GM19193 (cell line): ENCODE data around the gene PRAC1.

Experiments used
- POLR2A ChIP-seq: IDR thresholded peaks from 4 replicates; pipeline ENCODE4 v1.6.1; 2011; ENCODE audit not compliant: insufficient read depth, insufficient read length; ENCODE audit errors: extremely low read depth

PRAC1 gene

DNA sequence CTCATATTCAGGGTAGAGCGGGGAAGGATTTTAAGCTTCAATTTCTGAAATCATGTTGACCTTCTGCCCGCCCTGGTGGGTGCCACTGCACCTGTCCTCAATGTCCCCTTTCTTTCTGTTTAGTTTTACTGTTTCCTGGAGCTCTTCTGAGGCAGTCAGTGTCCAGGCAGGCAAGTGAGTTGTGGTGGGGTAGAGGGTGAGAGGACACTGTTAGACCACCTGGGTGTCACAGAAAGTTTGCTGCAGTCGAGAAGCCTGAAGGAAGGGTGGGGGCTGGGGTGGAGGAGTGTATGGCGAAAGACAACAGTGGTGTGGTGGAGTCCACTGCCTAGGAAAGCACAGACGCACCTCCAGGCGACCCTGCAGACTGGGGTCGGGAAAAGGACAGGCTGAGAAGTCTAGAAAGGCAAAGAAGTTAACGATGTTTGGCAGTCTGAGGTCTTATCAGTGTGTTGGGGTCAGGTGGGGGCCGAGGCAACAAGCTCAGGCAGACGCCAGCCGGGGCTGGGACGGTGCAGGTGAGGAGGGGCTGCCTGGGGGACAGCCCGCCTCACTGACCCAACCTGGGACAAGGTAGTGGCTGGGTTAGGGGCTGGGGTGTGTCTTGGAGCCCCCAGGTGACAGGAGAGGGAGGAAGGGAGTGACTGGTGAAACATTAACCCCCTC lies 29.5 kb upstream of the PRAC1 start:
- TF ChIP-seq POLR2A = no peak

DNA sequence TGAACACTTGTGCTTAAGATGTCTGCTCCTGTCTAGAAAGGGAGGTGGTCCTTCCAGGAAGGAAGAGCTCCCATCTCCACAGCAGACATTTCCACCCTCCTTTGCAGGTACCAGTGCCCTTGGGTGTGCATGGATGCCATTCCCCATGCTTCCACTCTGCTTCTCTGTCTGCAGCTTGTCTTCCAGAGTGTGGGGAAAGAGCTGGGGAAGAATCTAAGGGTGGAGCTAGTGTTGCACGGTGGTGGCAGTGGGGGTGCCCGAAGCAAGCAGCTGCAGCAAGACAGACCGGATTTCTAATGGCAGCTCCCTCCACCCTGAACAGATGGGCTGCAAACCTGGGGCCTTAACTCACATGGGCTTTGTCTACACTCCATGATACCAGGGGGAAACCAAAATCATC lies 28.9 kb upstream of the PRAC1 start:
- TF ChIP-seq POLR2A = no peak

DNA sequence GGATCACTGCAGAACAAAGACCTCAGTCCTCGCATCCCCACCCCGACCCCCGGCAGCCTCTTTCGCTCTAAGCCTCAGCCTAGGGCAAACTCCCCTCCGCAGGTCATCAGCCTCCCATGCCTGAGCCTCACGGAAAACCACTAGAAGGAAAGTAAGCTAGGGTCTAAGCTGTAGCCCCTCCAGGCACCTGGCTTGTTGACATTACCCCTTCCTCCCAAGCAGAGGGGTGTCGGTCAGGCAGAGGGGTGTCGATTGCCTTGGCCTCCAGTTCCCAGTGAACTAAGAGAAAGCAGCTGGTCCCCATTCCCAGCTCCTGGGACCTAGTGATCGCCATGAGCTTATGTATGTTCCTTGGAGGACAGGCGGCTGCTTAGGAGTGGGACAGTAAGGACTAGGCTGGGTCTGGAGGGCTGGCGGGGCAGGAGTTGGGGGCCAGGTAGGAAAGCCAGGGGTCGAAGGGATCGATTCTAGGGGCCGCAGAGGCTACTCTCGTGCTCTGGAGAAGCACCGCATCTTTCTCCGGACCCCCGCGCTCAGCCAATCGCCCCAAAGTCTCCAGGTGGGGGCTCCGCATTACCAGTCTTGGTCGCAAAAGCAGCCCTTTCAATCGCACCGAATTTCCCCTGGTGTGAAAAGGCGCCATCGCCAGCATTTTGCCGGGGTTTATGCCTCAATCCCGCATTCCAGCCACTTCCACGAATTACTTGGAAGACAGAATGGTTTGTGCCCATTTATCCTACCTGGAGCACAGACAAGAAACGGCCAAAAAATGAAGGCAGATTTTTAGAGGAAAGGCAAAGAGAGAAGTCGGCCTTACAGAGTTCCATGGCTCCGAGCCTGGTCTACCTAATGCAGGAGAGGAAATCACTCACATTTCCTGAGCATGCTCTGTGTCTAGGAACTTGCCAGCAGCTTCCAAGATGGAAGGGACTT lies 27.6 kb upstream of the PRAC1 start:
- no peak for TF ChIP-seq POLR2A

DNA sequence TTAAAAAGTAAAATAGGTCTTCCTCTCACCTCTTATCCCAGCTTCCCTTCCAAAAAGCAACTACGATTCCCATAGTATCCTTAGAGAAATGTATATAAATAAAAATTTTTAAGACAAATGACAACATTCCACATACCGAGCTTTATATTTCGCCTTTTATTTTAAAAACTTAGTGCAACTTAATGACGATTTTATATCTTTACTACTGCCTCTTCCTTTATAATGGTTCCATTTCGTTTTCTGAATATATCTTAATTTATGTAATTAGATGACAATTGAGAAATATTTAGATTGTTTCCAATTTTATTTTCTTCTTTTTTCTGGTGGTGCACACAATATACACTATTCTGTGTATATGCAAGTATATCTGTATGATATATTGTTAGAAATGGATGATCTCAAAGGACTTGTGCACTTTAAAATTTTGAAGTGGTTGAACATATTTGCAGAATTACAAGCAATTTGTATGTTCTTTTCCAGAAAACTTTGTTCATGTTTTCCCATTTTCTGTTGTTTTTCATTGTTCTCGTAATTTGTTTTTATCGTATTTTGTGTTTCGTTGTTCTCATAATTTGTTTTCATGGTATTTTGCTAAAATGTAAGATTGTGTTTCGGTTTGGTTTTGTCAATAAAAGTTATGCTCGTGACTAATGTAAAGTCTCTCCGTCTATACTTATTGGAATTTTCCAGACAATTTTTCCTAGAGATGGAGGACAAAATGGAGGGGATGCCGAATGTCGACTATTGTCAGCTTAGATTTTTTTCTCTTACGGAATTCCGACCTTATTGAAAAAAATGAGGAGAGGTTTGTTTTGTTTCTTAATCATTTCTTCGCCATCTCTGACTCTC lies 26.6 kb upstream of the PRAC1 start:
- no peak for TF ChIP-seq POLR2A

DNA sequence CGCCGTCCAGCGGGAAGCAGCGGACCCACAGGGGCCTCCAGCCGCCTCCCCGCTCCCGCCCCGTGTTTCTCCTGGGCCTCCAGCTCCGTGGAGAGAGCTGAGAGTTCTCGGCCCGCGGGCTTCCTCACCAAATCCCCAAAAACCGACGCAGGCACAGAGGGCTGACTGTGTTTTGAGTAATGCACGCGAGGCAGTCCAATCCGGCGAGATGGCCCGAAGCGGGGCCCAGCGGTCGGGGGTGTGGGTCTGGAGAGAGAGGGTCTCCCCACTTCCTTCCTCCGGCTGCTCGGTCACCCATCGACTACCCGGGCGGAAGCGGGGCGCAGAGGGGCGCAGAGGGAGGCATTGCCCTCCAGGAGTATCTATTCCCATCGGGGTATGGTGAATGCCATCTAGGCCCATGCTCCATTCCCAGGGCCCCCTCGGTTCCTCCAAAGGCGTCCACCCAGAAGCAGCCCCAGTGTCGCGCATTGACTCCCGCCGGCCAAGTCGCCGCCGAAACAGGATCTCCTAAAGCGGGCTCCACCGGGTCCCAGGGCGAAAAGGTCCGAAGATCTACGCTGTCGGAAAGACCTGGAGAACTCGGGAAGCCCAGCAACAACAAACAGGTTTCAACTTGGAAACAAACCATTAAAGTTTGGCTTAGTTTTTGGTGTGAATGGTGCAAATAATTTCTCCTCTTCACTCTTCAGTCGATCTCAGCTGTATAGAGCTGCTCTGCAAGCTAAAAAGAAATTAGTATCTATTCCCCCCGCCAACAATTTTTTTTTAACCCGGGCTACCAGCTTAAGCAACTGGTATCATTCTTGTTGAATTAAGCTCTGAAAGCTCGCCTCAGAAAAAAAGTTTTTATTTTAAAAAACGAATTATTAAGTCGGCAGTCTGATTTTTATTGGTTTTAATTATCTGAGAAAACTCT lies 25.4 kb upstream of the PRAC1 start:
- no peak for TF ChIP-seq POLR2A

DNA sequence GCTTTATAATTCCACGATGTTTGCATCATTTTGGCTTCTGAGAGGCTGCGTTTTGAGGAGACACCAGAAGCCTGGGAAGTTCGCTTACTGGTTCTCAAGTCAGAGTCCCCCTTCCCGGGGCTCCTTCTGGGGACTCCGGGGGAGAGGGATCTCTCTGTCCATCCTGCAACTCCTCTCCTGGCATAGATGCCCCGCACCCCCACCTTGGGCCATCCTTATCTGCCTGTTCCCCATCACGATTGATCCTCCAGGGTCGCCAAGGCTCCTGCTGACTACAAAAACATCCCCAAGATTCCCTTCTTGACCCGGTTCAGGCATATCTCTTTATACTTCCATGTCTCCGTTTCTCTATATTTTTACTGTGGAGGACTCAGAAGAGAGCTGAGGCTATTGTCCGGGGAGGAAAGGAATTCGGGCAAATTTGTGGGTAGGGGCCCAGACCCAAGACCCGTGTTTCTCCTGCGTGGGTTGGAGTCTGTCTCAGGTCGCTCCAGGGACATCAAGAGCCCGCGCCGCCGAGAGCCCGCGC lies 24.7 kb upstream of the PRAC1 start:
- TF ChIP-seq POLR2A = no peak

DNA sequence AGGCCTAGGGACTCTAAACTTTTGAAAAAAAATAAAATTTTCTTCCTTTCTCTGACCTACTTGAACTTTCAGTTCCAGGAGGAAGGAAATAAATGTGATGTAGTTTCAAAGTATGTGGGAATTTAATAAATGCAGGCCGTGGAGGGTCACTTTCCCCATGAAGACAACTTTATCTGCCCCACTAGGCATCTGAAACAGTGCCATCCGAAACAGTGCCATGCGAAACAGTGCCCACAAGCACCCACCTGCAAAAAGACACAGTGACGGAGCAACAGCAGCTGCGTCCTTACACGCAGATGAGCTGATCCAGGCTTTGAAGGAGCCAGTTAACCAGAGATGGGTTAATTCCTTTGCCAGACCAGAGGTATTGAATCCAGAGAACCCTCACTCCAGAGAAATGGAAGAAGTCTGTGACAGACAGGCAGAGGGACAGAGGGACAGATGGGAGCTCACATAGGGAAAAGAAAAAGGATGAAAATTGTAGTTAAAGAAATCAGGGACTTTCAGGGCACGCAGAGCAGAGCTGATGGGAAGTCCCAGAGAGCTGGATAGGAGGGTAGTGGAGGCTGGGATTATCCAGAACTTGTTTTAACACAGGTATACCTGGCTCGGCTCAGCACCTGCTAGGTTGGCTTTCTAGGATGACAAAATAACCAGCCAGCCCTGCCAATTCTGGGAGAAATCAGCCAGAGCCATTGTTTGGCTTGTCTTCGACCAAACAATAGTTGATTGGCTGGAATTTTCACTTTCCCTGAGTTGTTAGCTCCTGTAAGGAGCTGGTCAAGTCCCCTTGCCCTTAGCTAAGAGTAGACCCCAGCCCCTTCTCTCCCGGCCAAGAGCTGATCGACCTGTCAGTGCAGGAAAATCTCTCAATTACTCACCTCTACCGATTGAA lies 23.3 kb upstream of the PRAC1 start:
- TF ChIP-seq POLR2A = no peak

GRCh38 chr17:48740537-48740936 lies 18.2 kb upstream of the PRAC1 start:
- TF ChIP-seq POLR2A = no peak

- no peak for TF ChIP-seq POLR2A
Measured at GRCh38 chr17:48738803-48739526, 16.6 kb upstream of the PRAC1 start.

GRCh38 chr17:48738424-48738802 lies 16.1 kb upstream of the PRAC1 start:
- TF ChIP-seq POLR2A = no peak

DNA sequence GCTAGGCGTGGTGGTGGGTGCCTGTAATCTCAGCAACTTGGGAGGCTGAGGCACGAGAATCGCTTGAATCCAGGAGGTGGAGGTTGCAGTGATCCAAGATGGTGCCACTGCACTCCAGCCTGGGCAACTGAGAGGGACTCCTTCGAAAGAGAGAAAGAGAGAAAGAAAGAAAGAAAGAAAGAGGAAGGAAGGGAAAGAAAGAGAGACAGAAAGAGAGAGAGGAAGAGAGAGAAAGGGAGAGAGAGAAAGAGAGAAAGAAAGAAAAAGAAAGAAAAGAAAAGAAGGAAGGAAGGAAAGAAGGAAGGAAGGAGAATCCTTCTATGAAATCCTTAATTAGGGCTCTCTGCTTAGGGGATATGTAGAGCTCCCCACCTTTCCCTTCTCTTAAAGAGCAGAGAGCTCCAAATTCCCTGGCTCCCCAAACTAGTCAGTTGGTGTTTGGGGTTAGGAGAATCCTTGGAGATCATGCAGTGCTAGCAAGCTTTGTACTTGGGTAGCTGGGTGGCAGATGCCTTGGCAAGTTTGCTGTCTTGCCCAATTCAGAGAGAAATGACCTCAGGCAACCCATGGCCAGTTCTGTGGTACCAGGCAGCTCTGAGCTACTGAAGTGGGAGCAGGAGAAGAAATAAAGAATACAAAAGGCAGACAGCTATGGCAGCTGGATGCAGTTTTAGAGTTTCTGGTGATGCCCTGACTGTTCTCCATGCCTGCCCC lies 15.2 kb upstream of the PRAC1 start:
- TF ChIP-seq POLR2A = no peak

- TF ChIP-seq POLR2A = no peak
Measured at GRCh38 chr17:48735062-48735351, 12.7 kb upstream of the PRAC1 start.

GRCh38 chr17:48734333-48735061 lies 12.2 kb upstream of the PRAC1 start:
- TF ChIP-seq POLR2A = no peak
